Activated CD8-positive, alpha-beta memory T cell treated with anti-CD3 and anti-CD28 coated beads for 24 hours (primary cell): ENCODE results near the gene ITGA4.

Experiments used
- DNase-seq: peaks from one replicate; pipeline ENCODE4 v3.0.0-alpha.2; 2020

Gene ITGA4

DNA sequence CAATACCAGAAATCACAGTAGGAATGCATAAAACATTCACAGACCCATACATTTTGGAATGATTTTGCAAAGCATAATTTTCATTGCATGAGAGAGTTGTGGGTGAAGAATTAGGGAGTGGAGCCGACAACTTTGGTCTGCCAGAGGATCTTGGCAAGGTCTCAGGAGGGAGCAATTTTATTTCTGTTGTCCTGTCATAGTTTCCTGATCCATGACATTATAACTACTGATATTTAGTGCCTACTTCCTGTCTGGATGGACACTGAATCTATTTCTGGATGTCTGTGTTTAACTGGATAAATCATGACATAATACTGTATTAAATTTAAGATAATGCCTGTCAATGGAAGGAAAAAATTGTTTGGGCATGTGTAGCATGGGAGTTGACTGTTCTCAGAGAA is 2.4 kb downstream of the ITGA4 start:
- no peak for DNase-seq

DNA sequence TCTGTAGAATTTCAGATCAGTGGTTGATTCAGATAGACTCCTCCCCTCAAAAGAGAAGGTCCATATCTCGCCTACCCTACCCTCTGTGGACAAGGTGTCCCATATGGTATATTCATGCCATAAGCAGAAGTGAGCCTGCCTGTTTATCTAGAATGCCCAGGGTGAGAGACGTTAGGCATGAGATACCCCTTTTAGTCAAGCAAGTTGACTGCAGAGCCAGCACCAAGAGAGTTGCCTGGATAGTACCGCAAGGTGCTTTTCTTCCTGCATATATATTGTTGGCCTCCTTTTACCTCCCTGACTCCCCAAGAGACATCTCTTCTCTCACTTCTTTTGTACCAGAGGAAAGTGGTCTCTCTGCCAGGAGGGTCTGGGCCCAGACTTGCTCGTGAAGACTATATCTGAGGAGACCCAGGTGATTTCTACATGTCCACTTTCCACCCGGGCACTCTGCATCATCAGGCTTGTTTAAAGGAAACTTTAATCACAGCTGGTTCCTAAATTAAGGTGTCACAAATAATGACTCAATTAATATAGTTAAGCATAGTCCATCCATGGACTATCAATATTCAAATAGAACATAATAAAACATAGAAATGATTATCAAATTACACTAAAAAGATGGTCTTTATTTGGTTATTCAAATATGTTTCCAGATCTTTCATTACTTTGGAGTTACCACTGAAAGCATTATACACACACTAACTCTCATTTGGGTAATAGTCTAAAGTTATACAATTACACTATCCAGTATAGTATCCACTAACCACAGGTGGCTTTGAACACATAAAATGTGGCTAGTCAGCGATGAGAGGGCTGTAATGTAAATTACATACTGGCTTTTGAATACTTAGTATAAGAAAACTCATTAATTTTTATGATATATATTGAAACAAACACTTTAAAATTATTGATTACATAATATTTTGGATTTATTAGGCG is 4.1 kb downstream of the ITGA4 start:
- DNase-seq = no peak

DNA sequence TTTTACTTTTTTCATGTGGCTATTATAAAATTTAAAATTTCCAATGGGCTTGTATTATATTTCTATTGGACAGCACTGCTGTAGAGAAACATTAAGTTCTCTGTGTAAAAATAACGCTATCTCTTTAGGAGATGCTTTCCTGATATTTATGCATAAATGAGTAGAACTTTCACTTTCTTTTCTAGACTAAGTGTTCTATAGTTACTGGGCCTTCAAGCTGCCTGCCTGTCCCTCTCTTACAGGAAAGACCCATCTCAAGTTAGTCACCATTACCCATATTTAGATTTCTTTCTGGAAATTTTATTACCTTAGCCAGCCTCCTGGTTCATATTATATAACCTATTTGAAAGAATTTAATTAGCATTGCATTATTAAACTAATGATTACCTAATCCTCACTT is 4.8 kb downstream of the ITGA4 start:
- no peak for DNase-seq

DNA sequence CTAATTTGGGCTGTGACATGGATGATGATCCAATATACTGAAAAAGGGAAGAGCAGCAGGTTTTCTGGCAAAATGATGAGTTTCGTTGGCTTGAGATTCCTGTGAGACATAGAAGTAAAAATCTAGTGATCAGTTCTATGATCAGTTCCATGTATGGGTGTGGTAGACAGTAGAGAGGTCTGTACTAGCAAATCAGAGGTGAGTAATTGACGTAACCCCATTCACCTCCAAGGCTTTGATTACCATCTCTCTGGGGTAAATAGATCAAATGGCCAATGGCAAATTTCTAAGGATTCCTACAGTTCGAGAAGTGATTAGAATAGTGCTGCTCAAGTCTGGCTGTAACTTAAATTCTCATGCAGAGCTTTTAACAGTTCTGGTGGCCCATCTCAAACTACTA is 6.4 kb downstream of the ITGA4 start:
- DNase-seq = no peak

DNA sequence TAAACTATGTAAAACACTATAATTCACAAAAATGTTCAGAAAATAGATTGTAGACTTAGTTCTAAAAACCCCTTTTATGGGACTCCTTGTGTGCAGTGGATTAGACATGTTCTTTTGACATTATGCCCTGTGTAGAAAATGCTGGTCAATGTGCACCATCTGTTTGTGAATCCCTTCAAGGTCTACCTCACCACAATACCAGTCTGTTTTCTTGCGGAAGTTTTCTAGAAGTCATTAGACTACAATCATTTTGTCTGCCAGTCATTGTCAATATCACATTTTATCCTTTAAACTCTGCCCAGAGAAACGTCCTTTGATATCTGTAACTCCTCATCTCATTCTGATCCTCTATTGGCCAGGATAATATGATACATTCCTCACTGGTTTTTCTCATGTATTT is 7.8 kb downstream of the ITGA4 start:
- no peak for DNase-seq

DNA sequence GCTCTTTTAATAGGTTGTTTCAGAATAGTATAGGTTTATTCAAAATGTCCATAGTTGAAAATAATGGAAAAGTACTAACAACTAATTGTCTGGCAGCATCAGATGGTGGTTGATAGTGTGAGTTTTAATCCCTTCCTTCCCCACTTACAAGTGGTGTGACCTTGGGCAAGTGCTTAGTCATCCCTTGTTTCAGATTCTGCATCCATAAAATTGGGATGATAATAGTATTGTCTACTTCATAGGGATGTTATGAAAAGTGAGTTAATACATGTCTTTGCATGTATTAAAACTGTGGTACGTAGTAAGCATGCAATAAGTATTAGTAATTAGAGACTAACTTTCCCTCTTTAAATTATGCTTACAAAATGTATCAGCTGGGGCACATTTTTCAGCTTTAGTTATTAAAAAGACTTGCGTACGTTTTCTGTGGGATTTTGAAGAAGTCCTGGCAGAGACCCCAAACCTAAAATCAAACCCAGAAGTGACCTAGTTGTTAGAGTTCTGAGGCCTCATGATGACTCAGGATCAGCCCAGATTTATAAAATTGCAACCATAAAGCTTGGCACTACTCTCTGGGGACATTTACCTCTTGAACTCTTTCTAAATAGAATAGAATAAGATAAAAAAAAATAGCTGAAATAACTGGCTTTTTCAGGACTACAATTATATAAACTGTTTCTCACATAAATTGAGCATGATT is 8.6 kb downstream of the ITGA4 start:
- DNase-seq = no peak

DNA sequence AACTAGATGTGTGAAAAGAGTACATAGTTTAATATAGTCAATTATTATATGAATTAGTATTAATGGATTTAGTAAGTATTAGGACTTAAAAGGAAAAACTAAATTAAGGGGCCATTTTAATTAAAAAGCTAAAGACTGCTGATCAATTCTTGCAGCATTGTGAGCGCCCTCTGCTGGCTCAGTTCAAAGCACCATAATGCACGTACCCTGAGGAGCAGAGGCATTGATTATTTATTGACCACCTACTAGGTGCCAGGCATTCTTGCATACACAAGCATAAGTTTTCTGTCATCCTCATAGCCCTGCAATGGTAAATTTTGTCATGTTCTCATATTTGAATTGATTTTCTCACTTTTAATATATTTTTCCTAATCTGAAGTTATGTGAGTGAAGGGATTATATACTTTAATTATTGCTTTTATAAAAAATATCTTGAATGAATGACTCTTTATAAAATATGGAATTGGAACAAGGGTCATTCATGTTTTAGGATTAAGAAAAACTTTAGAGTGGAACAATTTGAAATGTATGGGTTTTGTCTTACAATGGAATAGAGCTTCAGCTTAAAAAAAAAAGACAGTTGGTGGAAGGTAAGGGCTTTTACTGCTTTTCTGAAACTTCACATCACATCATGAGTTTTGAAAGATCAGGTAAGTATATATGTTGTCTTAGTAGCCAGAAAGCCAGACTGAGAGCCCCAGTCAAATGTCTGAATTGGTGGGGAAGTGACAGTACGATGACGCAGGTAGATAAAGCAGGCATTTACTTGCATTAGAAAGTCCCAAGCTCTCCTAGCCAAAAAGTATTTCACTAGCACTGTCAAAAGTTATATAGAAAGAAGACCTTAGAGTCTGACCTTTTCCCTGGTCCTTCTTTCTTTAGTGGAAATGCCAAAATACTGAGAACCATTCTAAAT is 9.7 kb downstream of the ITGA4 start:
- DNase-seq = peak; percentile 87

DNA sequence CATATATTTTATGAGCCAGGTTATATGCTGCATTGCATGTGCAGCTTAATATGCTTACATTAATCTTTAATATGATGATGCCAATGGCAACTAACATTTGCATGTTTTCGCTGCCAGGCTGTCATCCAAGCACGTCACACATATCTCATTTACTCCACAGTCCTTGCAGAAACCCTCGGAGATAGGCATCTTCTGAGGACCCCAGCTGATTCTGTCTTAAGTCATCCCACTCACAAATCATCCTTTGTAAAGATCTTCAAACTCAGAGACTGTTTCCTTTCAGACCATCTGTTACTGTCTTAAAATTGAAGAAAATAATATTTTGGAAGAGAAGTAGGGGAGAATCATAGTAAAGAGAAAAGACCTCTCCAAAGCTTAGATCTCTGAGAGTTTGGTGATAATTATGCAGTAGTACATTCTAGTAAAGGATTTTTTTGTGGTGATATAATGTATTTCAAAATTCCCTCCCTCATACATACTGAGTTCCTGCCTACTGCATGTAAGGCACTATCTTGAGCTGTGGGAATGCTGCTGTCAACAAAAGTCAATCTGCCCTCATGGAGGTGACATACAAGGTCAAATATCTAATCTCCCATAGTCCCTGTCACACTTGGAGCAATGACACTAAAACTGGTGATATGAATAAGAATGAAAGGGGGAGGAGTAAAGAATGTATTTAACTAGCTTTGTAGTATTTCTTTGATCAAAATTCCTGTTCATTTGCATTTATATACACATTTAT is 11.0 kb downstream of the ITGA4 start:
- no peak for DNase-seq

DNA sequence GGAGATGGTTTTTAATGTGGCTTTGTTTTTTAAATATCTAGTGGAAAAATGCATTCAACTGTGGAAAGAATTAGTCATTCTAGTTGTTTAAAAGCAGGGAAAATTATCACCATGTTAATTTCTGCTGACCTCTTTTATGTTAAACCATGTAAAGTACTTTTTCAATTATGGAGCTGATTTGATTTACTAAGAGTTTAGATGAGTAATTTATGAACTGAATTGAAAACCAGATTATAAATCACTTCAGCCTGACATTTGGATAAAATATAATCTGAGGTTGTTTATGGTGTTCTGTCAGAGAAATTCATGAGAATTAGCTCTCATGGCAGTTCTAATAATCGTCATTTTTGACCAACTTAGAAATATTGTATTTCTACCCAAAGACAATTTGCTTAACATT is 11.6 kb downstream of the ITGA4 start:
- no peak for DNase-seq

DNA sequence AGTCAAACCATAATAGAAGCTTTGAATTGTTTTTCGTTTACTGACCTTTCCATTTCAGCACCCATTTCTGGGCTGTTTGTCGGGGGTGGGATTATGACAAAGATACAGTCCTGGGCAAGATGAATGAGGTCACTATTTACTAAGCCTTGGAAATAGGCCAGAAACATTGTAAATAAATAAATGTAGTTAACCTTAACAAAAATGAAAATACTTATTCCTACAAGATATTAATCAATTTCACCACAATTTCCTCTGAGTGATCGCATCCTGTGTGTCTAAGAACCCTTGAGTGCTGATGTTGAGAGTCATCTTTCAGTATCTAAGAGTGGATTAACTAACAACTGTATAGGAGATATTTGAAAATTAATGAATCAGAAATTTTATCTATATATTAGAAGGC is 14.0 kb downstream of the ITGA4 start:
- DNase-seq = no peak

DNA sequence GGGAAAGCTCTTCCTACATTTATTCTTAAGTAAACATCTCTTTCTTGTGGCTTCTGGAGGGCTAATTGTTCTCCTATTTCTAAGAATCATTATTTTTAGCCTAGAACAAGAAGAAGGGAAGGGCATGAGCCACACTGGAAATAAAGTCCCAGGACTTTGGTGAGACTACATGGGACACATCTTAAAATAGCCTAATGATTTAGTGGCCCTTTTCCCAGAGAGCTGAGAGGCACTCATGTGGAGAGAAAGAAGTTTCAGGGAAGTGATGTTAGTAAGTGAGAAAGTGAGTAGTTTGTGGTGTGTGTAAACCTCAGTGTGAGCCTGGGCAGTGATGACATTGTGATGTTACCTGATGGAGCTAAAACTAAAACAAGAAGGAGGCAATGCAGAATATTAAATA is 14.6 kb downstream of the ITGA4 start:
- no peak for DNase-seq

DNA sequence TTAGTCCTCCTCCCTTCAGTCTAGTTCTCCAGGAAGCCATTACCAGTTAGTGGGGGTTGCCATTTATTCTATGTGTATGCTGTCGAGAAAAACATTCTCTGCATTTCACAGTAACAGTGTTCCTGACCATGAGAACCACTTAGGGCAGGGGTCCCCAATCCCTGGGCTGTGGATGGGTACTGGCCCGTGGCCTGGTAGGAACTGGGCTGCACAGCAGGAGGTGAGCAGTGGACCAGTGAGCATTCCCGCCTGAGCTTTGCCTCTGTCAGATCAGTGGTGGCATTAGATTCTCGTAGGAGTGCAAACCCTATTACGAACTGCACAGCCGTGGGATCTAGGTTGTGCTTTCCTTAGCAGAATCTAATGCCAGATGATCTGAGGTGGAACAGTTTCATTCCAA is 15.8 kb downstream of the ITGA4 start:
- DNase-seq = no peak

DNA sequence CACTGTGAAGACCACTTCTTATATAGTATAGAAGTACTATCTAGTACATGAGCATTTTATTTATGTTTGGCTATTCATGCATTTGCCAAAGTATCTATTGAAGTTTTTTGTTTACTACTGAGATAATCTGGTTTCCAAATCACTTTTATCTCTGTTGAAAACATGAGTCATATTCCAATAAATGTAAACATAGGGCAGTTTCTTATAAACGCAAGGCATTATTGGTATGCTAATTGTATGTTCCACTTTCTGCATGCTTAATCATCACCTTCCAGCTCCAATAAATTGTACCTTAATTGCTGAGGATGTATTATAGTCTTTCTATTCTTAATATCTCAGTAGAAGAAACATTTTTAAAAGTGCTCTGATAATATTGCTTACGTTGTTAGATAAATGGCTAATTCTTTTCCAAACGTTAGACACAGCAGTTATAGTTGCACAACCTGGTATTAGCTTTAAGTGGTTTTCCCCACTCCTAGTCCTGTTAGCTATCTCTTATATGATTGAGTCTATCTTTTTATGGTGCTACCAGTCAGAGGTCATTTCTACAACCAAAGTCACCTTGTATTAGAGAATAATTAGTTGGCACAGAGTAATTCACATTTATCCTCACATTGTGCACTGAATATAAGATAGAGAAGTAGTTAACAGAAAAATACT is 17.2 kb downstream of the ITGA4 start:
- DNase-seq = no peak

DNA sequence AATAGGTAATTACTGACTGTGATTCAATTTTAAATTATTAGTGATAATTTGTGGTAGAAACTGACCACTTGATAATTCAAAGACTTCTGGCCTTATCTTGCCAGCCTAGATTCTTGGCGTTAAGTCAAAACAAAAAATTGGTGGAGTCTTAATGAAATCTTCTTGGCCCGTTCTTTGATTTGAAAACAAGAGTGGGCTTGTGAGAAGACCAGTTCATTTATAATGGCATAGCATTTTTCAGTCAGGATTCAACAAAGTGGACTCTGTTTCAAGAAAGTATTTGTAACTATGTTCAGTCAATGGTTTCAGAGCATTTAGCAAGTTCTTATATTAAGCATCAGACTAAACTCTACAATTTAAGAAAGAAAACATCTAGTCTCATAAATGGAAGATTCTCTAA is 26.0 kb downstream of the ITGA4 start:
- no peak for DNase-seq

DNA sequence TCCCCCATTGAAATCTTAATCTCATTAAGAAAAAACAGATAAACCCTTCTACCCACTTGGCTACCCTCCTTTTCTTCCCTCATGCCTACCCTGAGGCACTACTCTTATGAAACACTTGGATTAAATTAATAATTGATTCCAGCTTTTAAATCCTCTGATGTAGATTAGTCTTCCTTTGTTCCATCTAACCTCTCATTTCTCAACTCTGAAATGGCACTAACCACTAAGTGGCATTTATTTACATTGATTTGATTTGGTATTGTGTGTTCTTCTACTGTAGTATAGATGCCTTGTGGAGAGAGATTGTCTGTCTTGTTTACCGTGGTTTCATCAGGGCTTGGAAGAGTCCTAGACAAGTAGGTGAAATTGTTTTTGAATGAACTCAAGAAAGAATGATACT is 26.7 kb downstream of the ITGA4 start:
- DNase-seq = no peak

DNA sequence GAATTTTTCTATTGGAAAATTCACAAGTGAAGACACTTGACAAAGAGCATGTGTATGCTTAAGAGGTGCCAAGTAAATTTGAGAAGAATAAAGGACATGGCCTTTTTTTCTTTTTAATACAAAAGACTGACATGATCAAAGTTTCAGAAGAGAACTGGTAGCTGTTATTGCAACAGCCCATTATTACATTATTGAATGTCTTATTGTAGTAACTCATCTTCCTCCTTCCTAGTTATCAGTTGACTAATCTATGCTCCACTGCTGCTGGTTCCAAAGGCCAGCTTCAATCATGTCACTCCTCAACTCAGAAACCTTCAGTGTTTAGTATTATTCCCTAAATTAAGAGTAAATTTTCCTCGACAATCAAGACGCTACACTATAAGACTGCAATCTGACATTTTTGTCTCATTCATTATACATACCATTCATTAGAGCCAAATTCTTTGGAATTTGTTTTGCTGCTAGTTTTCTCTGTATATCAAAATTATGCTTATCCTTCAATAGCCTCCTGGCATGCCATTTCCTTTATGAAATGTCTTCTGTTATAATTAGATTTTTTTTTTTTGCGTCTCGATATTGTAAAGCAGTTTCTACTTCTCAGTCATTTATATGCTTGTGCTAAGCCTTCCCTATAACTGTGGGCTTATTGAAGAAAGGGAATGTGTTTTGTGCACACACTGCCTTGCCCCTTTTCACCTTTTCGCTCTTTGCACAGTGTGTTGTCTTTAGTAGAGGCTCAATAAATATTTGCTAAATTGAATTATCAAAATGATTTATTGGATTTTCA is 27.9 kb downstream of the ITGA4 start:
- no peak for DNase-seq

DNA sequence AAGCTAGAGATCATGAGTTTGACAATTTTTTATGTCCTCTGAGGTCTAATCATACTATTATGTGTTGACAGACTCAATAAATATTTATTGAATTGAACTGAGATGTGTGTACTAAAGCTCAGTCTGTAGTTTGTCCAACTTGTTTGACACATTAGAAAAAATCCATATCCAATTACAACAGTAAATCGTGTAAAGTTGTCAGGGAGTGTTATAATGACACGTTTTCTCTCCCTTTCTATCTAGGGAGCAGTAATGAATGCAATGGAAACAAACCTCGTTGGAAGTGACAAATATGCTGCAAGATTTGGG is 28.4 kb downstream of the ITGA4 start:
- no peak for DNase-seq

DNA sequence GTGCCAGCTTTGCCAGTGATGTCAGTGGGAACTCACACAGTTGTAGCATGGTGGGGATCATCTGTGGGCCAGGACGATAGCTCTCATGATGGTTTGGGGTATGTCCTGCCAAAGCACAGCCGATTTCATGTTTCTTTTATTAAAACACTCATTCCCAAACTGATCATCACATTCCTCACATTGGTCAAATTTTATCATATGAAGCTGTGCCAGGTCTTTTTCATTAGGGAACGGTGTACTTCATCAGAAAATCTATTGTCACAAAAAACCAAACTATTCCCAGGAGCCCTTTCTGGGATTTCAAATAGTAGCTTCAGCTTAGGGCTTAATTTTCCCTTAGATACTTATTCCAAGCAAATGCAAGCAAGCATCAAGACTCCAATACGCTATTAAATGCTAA is 42.0 kb downstream of the ITGA4 start:
- no peak for DNase-seq

DNA sequence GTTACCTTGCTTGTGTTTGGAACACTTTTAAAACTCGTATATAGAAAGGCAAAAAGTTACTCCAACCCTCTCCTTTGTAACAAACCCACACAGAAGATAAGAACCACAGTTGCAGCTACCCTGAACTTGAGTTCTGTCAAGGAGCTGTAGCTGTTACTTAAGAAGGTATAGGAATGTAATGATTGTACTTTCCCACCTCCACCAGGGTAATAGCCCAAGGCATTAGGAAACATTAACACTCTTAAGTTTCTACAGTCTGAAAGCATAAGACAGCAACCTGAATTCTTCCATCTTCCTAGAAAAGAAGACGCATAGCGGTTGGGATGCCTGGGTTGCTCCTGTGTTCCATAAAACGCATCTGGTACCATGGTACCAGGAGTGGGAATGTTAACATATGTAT is 43.0 kb downstream of the ITGA4 start:
- DNase-seq = no peak

DNA sequence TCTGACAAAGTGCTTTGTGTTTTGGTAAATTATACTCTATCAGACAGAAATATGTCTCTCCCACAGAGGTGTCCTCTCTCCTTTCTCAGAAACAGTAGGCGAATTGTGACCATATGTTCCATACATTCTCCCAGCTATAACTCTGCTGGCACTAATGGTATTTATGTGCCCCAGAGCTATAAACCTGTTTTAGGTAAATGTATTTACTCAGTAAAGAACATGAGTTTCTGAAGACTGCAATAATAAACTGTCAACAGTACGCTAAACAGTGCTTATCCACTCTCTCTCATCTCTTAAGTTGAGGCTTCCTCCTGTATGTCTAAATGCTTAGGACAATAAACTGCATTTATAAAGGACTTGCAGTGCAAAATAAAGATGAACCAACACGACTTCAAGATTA is 58.5 kb downstream of the ITGA4 start:
- DNase-seq = no peak

DNA sequence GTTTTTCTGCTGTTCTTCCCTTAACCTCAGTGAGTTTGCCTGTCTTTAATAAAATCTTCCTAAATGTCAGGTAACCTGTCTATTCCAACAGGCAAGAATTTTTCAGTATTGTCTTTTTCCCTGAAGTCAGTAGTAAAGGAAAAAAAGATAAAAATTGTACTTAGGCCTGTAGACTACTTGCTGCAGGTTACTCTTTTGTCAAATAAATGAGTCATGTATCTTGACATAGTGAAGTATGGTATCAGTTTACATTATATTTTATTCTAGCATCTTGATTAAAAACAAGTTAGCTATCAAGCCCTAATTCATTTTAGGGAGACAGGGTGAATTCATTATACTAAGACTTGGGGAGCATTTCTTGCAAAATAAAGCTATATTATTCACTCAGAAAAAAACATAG is 59.8 kb downstream of the ITGA4 start:
- no peak for DNase-seq
